Medulla oblongata (tissue), 1 donor: Measurements from ENCODE around the gene UBAC1.

Source experiments
- DNase-seq: peaks from one replicate; pipeline ENCODE4 v3.0.0-alpha.2; 2015; ENCODE audit errors: extremely low spot score

Gene UBAC1

GRCh38 chr9:135993765-135994500 lies 32.8 kb upstream of the UBAC1 start:
- no peak for DNase-seq

GRCh38 chr9:135993409-135993742 lies 32.2 kb upstream of the UBAC1 start:
- no peak for DNase-seq

DNA sequence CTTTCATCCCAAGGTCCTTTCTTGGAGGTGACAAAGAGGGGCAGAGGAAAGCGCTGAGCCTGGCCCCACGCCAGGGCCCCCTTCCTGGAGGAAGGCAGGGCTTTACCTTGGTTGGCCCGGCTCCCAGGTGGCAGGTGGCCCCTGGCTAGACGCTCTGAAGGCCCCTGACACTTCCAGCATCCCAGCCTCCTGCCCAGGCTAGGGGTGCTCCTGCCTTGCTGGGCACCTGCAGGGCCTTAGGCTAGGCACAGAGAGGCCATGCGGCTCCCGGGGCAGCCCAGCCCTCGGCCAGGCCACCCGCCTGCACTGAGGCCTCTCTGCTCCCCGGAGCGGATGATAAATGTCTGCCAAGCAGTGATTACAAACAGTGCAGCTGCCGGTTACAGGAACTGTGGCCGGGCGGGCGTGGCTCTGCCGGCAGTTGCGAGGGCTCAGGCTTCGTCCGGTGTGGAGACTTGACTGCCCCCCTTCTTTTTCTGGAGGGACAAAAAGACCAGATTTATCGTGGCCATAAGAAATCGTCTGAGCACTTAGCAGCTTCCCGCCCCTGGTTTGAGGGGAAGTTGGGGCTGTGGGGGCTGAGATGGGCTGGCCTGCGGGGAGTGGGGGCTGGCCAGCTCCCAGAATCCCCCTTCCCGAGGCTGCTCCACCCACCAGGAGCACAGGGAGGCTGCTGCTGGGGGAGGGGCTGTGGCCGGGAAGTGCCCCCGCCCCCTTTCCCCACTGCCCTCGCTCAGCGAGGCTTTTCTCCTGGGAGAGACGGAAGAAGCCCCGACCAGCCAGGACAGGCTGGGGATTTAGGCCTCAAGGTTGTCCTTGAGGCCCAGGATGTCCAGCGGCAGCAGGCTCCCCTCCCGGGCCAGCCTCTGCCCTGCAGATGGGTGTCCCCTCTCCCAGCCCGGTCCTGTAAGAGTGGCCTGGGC lies 31.6 kb upstream of the UBAC1 start:
- peak; percentile 25 for DNase-seq

DNA sequence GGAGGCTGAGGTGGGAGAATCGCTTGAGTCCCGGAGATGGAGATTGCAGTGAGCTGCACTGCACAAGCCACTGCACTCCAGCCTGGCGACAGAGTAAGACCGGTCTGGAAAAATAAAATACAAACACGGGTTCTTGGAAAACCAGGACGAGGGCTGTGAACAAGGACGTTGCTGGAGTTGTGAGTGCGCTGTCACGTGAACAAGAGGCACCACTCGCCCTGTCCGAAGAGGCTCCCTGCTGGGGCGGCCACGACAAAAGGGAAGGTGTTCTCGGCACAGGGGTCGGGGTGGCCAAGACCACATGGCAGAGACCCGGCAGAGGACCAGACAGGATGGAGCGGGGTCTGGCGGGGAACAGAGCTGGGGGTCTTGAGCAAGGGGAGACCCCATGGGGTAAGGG lies 30.6 kb upstream of the UBAC1 start:
- no peak for DNase-seq

- peak; percentile 60 for DNase-seq
Measured at GRCh38 chr9:135990468-135991429, 29.6 kb upstream of the UBAC1 start.

GRCh38 chr9:135989722-135990467 lies 28.7 kb upstream of the UBAC1 start:
- DNase-seq: peak; percentile 39

DNA sequence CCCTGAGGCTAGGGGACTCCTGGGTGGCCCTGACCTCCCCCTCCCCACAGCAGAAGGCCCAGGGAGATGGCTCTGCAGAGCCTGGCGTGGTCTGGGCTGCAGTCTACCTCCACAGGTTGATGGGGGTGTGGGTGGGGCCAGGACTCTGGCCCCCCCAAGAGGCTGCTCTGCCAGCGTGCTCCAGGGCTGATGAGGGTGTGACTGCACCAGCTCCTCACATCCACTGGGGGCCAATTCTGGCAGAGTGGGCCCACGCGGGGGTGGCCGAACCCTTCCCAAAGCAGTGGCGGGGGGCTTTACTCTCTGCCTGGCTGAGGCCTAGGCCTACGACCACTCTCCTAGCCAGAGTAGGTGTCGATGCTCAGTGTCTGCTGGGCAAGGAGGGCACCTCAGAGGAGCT lies 28.0 kb upstream of the UBAC1 start:
- DNase-seq: no peak

DNA sequence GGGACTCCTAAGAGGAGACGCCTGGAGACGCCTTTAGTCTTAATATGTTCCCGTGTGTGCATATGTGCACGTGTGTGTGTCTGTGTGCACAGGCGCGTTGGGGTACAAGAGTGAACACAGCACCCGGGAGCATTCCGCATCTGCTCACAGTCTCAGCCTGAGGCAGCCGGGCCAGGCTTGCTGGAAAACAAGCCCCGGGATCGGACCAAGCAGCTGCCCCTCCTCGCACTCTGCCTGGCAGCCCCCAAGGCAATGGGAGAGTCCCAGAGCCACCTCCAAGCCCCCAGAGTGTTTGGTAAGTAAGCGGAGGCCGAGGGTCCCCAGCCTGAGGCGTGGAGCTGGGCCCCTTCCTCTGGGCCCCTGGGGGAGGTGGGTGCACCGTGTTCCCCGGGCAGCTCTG lies 27.3 kb upstream of the UBAC1 start:
- DNase-seq: no peak

GRCh38 chr9:135987838-135988404 lies 26.7 kb upstream of the UBAC1 start:
- DNase-seq: no peak

DNA sequence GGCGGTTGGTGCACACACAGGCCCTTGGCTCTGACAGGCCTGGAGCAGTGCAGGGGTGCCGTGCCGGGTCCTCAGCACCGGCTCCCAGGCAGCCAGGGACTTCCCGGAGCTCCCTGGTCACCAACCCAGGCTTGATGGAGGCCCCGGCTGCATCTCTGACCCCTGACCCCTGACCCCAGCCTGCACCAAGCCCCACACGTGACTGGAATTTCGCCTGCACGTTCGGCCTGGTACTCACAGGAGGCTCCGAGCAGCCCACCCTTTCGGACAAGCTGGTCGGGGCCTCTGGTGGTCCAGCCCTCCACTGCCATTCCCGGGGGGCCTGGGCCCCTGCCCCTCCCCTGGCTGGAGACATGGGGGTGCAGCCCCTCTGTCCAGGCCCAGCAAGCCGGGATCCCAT lies 25.4 kb upstream of the UBAC1 start:
- DNase-seq: no peak

DNA sequence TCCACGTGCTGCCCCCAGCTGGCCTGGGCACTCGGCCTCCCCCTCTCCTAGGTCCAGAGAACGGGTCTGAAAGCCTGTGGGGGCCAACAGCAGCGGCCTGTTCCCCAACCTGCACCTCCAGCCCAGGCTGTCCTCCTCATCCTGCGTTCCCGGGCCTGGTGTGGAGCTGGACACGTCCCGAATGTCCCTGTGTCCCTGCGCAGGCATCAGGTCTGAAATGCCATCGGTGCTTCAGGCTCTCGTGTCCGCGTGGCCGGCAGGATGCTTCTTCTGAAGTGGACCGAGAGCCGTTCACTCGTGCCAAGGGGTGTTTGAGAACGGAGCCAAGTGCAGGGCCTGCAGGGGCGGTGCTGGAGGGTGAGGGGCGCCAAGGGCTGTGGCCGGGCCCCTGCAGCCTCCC lies 24.7 kb upstream of the UBAC1 start:
- DNase-seq: no peak

- no peak for DNase-seq
Measured at GRCh38 chr9:135985459-135985774, 24.2 kb upstream of the UBAC1 start.

- DNase-seq: no peak
Measured at GRCh38 chr9:135984072-135984710, 23.0 kb upstream of the UBAC1 start.

DNA sequence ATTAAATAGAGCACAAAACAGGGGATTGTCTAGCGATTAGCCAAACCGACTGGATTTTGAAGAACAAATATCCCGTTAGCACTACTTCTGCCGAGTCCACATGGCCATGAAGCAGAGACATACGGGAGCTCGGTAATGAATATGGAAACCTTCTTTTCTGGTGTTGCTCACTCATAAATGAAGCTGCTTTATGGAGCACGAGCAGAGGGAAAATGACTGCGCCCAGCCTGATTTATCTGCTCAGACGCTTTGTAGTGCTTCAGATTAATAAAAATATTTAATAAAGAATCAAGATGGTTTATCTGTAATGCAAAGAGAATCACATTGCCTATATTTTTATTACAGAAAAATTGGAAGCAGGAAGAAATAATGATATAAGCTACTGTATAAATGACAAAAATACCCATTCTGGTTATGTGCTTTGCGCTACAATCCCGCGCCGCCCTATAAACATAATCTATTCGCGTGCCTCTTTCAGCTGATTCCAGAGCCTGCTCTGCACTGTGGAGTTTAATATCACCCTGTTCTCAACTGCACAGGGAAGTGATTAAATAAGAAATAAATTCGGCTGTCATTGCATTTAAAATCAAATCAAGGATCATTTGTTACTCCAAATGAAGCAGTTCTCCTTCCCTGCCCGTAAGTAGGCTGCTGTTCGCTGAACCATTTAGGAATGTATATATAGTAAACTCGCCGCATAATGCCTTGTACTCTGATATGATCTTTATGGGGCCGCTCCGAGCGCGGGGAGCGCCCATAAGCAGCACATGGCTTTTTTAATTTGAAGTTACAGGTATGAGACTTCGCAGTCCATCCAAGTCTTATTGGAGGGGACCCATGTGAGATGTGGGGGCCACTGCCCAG lies 22.3 kb upstream of the UBAC1 start:
- no peak for DNase-seq

GRCh38 chr9:135982499-135983207 lies 21.5 kb upstream of the UBAC1 start:
- no peak for DNase-seq

DNA sequence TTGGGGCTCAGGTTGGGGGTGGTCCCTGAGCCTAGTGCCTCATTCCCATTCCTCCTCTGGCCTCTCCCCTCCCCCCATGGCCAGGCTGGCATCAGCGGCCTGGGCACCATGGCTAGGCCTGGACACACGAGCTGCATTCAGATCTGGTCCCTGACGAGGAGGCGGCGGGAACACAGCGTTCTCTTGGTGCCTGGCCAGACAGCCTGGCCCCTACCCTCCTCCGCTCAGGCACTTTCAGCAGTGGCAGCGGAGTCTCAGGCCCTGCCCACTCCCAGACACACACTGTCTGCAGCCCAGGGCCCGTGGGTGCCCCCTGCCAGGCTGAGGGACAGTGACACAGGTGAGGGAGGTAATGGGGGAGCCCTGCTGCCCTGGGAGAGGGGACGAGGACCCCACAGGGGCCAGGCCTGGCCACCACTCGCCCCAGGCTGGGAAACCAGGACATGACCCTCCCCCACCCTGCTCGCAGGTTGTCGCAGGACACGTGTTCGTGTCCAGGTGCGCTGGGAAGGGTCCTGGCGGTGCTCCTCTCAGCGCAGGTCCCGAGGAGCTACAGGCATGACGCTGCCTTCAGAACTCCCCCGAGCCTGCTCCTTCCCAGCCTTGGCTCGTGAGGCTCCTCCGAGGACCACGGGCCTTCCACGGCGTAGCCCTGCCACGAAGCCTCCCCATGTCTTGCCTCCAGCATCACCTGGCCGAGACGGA lies 19.9 kb upstream of the UBAC1 start:
- peak; percentile 74 for DNase-seq

- no peak for DNase-seq
Measured at GRCh38 chr9:135979547-135980166, 18.5 kb upstream of the UBAC1 start.
